ENCODE data around the gene MORN4. TPM values are rescaled to one million over a fixed set of nuclear protein-coding genes. Genes with fewer than 3 reads are reported as not detected.

The MORN4 gene
- total and polyA plus RNA-seq, 2 donors (not counting 3 experiments of a cell fraction or from before 2014, with no cell fraction given) = 12.2 to 13.9 TPM

DNA sequence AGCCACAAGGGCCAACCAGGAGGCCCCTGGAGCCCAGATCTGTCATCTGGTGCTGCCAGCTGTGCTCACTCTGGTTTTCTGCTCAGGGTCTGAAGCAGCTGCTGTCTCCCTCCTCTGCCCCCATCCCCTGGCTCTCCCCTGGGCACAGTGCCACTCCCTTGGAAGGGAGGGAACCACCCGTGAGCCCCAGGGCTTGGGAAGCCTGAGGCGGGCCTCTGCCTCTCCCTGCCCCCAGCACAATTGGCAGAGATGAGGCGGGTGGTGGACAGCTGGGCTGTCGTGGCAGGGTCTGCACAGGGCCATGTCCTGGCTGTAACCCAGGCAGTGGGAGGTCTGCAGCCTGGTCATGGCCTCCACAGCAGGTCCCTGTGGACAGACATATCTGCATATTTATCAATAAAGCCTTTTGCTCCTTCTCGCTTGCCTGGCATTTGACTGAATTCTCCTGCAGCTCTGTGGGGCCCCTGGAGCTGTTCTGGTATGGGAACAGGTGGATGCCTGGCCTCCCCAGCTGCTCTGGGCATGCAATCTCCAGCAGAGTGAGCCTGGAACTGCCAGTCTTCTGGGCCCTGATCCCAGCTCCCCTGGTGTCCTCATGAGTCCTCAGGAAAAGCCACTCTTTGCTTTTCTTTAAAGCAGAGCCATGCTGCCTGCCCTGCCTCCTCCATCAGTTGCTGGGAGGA lies 62.4 kb downstream of the MORN4 start:
- ChIA-PET POLR2A (no interaction called here), CTCF (interaction anchor here (1.0 to 8.2 kb wide), 16 partner anchors 13 to 131 kb away, joined by 3 to 304 read pairs (median 8); partner anchors contain the start of genes HOGA1 and MORN4)
- no peak overlapping the region for H3K4me3 ChIP-seq (replicated peaks in 1 of 3; ENCODE audit: insufficient read depth in 1 of 3, low read depth in 1 of 3, low read length in 3 of 3)
- no peaks in the 10 kb centered on the region for H3K9me3 ChIP-seq (replicated peaks; ENCODE audit: control insufficient read depth, insufficient read depth, low read length)
- no peak overlapping the region for H3K4me2 ChIP-seq (ENCODE audit: insufficient read depth, low read length)
- FAIRE-seq = no peak
- peaks cover 3 to 37% of the 10 kb centered on the region in 2 experiments for H3K36me3 ChIP-seq (ENCODE audit: control insufficient read depth in 2 of 2, extremely low read depth in 1 of 2, insufficient read depth in 2 of 2, low read length in 2 of 2)
- dilution Hi-C loops (cut with MboI; ENCODE audit: extremely low pct_ligation_motif_present, low sequenced_read_pairs) (no loop called here), intact Hi-C loops (cut with micrococcal nuclease) (no loop called here)
- no peaks in the 10 kb centered on the region for H3K27me3 ChIP-seq (ENCODE audit: control insufficient read depth in 2 of 2, insufficient read depth in 2 of 2, low read length in 2 of 2)
- H3K9me1 ChIP-seq (replicated peaks; ENCODE audit: control insufficient read depth, extremely low read depth, insufficient read depth, low read length) = no peaks in the 10 kb centered on the region
- H3K4me1 ChIP-seq (ENCODE audit: control insufficient read depth, extremely low read depth, insufficient read depth, low read length) = peaks cover 14% of the 10 kb centered on the region
- no peak overlapping the region for H3K27ac ChIP-seq (ENCODE audit: insufficient read depth, low read depth, low read length)
- DNase-seq (ENCODE audit: low read depth, low spot score) = no peak
- BruUV-seq (replicated peaks) = TSS peak; percentile 69
- no peaks in the 10 kb centered on the region for H3K79me2 ChIP-seq (ENCODE audit: control insufficient read depth, insufficient read depth, low read length)
- TF ChIP-seq EZH2 (IDR thresholded peaks at IDR 0.05; ENCODE audit: borderline replicate concordance, low read depth, low read length, severe bottlenecking) = no peak
- TF ChIP-seq, protein P1, sequence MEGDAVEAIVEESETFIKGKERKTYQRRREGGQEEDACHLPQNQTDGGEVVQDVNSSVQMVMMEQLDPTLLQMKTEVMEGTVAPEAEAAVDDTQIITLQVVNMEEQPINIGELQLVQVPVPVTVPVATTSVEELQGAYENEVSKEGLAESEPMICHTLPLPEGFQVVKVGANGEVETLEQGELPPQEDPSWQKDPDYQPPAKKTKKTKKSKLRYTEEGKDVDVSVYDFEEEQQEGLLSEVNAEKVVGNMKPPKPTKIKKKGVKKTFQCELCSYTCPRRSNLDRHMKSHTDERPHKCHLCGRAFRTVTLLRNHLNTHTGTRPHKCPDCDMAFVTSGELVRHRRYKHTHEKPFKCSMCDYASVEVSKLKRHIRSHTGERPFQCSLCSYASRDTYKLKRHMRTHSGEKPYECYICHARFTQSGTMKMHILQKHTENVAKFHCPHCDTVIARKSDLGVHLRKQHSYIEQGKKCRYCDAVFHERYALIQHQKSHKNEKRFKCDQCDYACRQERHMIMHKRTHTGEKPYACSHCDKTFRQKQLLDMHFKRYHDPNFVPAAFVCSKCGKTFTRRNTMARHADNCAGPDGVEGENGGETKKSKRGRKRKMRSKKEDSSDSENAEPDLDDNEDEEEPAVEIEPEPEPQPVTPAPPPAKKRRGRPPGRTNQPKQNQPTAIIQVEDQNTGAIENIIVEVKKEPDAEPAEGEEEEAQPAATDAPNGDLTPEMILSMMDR (IDR thresholded peaks at IDR 0.05; ENCODE audit: extremely low read depth in 1 of 2, insufficient read depth in 1 of 2, low read depth in 1 of 2, low read length in 2 of 2) = no peak
- no peak for TF ChIP-seq FOS (IDR thresholded peaks at IDR 0.05; ENCODE audit: borderline replicate concordance, insufficient read depth, low read length)
- no peak for TF ChIP-seq POLR2A (IDR thresholded peaks at IDR 0.05; ENCODE audit: low read depth, low read length)
- no peak for TF ChIP-seq GATA2 (IDR thresholded peaks at IDR 0.05; ENCODE audit: insufficient read depth, insufficient read length, low read depth, low read length)
- no peak for TF ChIP-seq POLR2AphosphoS5 (IDR thresholded peaks at IDR 0.05; ENCODE audit: insufficient read depth, low read depth, low read length)
- TF ChIP-seq MYC (IDR thresholded peaks at IDR 0.05; ENCODE audit: low read depth, low read length) = no peak
- TF ChIP-seq JUN (IDR thresholded peaks at IDR 0.05; ENCODE audit: borderline replicate concordance, insufficient read depth, insufficient read length, low read depth) = no peak
- TF ChIP-seq, protein P2, sequence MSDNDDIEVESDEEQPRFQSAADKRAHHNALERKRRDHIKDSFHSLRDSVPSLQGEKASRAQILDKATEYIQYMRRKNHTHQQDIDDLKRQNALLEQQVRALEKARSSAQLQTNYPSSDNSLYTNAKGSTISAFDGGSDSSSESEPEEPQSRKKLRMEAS (IDR thresholded peaks at IDR 0.05; ENCODE audit: insufficient read depth, insufficient read length) = no peak
- no peak overlapping the region for H3K9ac ChIP-seq (replicated peaks; ENCODE audit: extremely low read depth, insufficient read depth, low read length)
- no peaks in the 10 kb centered on the region for H4K20me1 ChIP-seq (replicated peaks; ENCODE audit: control insufficient read depth, extremely low read depth, insufficient read depth, low read length)
- no peak overlapping the region for H2AFZ ChIP-seq (ENCODE audit: low read depth, low read length)

Data from endothelial cell of umbilical vein (primary cell).